Cardiac muscle cell (in vitro differentiated cells and primary cell): ENCODE results near the gene RNF14. TPM values are rescaled to one million over a fixed set of nuclear protein-coding genes. Genes with fewer than 3 reads are reported as not detected.

Experiments used
- DNase-seq, 2 donors: peaks; one replicate each; pipeline versions ENCODE4 v3.0.0 to v3.0.0-alpha.2; 2010 to 2017; ENCODE audit warnings: low read depth in 1 of 2, low spot score in 1 of 2
- H3K27ac ChIP-seq: fragments of 200-600 bp; sonication (generic); 2 replicates; pipeline ENCODE4 v1.5.1; 2016
- H3K27me3 ChIP-seq: fragments of 200-600 bp; sonication (generic); 2 replicates; pipeline ENCODE4 v1.6.0; 2016; ENCODE audit warnings: control low read depth
- H3K36me3 ChIP-seq: fragments of 200-600 bp; sonication (generic); 2 replicates; pipeline ENCODE4 v1.5.1; 2016; ENCODE audit warnings: control low read depth
- H3K4me1 ChIP-seq: fragments of 200-600 bp; sonication (generic); 2 replicates; pipeline ENCODE4 v1.8.1; 2017; ENCODE audit warnings: low read depth, mild to moderate bottlenecking, mixed run types
- H3K4me3 ChIP-seq: fragments of 200-600 bp; sonication (generic); 2 replicates; pipeline ENCODE4 v1.5.1; 2016; ENCODE audit warnings: mild to moderate bottlenecking
- H3K9me3 ChIP-seq: fragments of 200-600 bp; sonication (generic); 2 replicates; pipeline ENCODE4 v1.5.1; 2017; ENCODE audit warnings: low read depth, mild to moderate bottlenecking, control low read depth
- CTCF ChIP-seq: IDR thresholded peaks from 2 replicates; pipeline ENCODE4 v1.5.1; 2012; ENCODE audit warnings: low read depth, mild to moderate bottlenecking, low read length
- polyA plus RNA-seq: library from polyadenylated mRNA; unstranded; fragments of >200 nt; fragmentation: Nextera tagmentation; extraction: Ambion mirVana; gene quantifications from 2 replicates; pipeline ENCODE4 v1.2.1, GENCODE V29; 2016
- total RNA-seq: library from RNA; depleted of rRNA; stranded (reverse); fragments of >200 nt; gene quantifications from 2 replicates; pipeline ENCODE4 v1.2.3, GENCODE V29; 2016

RNF14 gene
- total and polyA plus RNA-seq, 2 experiments from 2014 or later, result 35.4 to 69.2 TPM

DNA sequence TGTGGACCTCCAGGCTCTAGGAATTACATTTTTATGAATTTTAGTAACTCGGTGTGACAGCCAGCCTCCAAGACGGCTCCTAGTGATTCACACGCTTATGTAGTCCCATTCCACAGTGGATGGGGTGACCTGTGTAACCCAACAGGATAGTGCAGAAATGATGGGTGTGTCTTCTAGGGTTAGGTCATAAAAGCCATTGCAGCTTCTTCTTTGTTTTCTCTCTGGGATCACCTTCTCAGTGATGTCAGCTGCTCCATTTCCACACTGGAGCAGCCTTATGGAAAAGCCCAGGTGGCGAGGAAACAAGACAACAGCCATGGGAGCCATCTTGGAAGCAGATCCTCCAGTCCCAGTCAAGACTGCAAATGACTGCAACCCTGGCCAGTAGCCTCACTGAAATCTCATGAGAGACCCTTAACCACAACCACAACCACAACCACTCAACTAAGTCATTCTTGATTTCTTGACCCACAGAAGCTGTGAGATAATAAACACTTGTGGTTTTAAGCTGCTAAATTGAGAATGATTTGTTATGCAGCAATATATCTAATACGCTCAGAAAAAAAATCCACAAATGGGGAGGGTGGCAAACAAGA, 49.0 kb downstream of the RNF14 start:
- TF ChIP-seq CTCF, result no peak
- DNase-seq, result peak in 1 of 2 donors; percentile 54
- Histone ChIP-seq H3K27me3 (peaks cover 9% of the 10 kb centered on the region), H3K36me3 (no peaks in the 10 kb centered on the region), H3K9me3 (no peaks in the 10 kb centered on the region), H3K4me1 (peaks cover 4% of the 10 kb centered on the region), H3K27ac (no peak overlapping the region), H3K4me3 (no peak overlapping the region)

DNA sequence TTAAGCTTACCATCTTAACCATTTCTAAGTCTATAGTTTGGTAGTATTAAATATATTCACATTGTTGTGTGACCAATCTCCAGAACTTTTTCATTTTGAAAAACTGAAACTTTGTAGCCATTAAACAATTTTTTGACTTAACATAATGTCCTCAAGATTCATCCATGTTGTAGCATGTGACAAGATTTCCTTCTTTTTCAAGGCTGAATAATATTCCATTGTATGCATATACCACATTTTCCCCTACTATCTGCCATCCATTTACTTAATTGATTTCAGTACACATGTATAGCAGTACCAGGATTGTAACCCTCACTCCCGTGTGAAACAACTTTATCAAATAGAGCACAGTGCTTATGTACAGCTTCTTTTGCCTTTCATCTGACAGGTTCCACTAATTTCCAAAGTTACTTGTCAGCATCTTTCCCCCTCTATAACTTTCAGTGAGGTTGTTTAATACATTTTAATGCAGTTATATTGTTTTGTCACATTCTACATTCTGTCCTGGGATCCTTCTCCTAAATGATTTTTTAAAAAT, 51.3 kb downstream of the RNF14 start:
- Histone ChIP-seq H3K27me3 (peaks cover 10% of the 10 kb centered on the region), H3K4me1 (peaks cover 2% of the 10 kb centered on the region), H3K36me3 (no peaks in the 10 kb centered on the region), H3K27ac (no peak overlapping the region), H3K4me3 (no peak overlapping the region), H3K9me3 (no peaks in the 10 kb centered on the region)
- DNase-seq, result no peak
- no peak for TF ChIP-seq CTCF

- no peak for DNase-seq
- Histone ChIP-seq H3K27me3 (peaks cover 10% of the 10 kb centered on the region), H3K9me3 (no peaks in the 10 kb centered on the region), H3K4me1 (peaks cover 2% of the 10 kb centered on the region), H3K4me3 (peak overlapping the region; percentile 30), H3K36me3 (no peaks in the 10 kb centered on the region), H3K27ac (peak overlapping the region; percentile 83)
- no peak for TF ChIP-seq CTCF
These were observed 54.9 kb downstream of the RNF14 start for GRCh38 chr5:142023836-142024235.

- Histone ChIP-seq H3K4me3 (peak overlapping the region; percentile 30), H3K9me3 (no peaks in the 10 kb centered on the region), H3K4me1 (peaks cover 2% of the 10 kb centered on the region), H3K36me3 (no peaks in the 10 kb centered on the region), H3K27me3 (peaks cover 10% of the 10 kb centered on the region), H3K27ac (peak overlapping the region; percentile 83)
- peak; percentile 91 to 93 for DNase-seq
- TF ChIP-seq CTCF, result no peak
These were observed 55.9 kb downstream of the RNF14 start for GRCh38 chr5:142024771-142025304.

DNA sequence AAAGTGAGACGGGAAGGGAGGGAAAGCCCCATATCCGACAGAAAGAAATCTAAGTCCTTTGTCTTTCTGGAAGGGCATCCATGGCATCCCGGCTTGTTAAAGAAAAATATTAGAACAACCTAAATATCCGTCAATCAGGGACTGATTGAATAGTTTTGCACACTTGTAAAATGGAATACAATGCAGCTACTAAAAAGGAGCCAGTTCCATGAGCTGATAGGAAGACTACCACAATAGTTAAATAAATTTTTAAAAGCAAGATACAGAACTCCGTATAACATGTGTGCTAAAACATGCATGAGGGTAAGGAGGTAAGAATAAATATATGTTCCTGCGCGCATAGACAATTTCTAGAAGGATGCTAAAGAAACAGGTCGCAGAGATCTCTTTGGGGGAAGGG, 56.7 kb downstream of the RNF14 start:
- Histone ChIP-seq H3K4me1 (peaks cover 2% of the 10 kb centered on the region), H3K27ac (no peak overlapping the region), H3K4me3 (no peak overlapping the region), H3K27me3 (peaks cover 10% of the 10 kb centered on the region), H3K9me3 (no peaks in the 10 kb centered on the region), H3K36me3 (no peaks in the 10 kb centered on the region)
- no peak for TF ChIP-seq CTCF
- DNase-seq, result no peak
